Inflammatory macrophage treated with lipopolysaccharide for 4 hours (primary cell): ENCODE results near the gene CLHC1.
"Not testable (repeated sequence)": the region's sequence is repeated elsewhere in the genome, so short reads cannot be mapped to it uniquely, and the experiment has no call there.

ENCODE experiments used
- DNase-seq: peaks from one replicate; pipeline ENCODE4 v3.0.0-alpha.2; 2020

The CLHC1 gene

GRCh38 chr2:55231546-55232083 is 478 bp downstream of the CLHC1 start:
- peak; percentile 9 for DNase-seq

GRCh38 chr2:55230551-55230950 is 1.5 kb downstream of the CLHC1 start:
- DNase-seq, result no peak

GRCh38 chr2:55229221-55229620 is 2.9 kb downstream of the CLHC1 start:
- no peak for DNase-seq

DNA sequence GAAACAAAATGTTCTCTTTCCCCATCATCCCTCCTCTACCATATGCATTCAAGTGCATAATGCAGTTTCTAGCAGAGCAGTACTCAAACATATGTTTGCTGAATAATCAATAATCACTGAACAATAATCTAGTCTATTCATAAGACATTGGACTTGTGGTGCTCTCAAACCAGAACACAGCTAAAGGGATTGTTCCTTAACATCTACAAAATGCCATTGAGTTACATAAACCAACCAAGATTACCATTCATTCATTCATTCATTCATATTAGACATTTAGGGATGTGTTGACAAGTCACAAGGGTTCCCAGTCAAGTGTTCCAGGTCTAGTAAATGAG is 3.9 kb downstream of the CLHC1 start:
- DNase-seq, result no peak

DNA sequence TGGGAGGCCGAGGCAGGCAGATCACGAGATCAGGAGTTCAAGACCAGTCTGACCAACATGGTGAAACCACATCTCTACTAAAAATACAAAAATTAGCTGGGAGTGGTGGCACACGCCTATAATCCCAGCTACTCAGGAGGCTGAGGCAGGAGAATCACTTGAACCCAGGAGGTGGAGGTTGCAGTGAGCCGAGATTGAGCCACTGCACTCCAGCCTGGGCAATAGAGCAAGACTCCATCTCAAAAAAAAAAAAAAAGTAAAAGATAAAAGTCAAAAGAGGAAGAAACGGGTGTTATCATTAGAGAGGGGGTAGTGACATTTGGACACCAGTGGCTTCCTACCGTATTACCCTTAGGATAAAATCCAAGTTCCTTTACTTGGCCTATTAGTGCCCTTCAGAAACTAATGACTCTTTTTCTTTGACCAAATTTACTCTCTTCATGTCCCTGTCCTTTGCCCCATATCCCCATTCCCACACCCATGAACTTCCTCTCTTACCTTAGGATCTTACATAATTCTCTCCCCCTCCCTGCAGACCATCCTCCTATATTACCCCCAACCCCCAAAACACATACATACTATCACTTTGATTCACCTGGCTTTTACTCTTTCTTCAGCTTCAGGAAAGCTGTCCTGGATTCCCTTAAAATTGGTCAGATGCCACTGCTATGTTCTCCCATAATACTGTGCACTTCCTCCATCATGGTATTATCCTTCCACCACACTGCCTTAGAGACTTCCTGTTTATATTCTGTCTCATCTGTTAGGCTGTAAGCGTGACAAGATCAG is 4.5 kb downstream of the CLHC1 start:
- peak; percentile 69 for DNase-seq

GRCh38 chr2:55225481-55226020 is 6.5 kb downstream of the CLHC1 start:
- no peak for DNase-seq

DNA sequence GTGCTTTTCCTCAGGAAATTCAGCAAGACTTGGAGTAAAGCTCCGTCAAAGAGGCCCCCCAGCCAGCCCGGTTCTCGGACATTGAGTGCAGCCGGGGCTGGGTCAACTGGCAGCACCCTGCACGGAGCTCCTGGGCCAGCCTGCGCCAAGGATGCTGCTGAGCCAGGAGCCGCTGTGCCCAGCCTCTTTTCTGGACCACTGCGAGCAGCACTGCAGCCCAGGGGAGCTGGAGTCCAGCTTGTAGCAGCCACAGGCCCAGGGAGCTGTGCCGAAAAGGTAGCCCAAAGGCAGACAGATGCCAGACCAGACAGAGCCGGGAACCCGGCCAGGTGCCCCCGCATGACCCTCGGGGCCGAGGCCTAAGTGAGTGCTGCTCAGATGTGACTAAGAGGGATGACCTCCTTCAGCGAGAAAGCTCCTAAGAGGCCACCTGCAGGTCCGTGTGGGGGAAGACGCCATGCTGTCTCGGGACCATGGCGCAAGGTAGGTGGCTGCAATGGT is 7.3 kb downstream of the CLHC1 start:
- DNase-seq, result no peak

GRCh38 chr2:55223958-55224760 is 7.9 kb downstream of the CLHC1 start:
- no peak for DNase-seq

DNA sequence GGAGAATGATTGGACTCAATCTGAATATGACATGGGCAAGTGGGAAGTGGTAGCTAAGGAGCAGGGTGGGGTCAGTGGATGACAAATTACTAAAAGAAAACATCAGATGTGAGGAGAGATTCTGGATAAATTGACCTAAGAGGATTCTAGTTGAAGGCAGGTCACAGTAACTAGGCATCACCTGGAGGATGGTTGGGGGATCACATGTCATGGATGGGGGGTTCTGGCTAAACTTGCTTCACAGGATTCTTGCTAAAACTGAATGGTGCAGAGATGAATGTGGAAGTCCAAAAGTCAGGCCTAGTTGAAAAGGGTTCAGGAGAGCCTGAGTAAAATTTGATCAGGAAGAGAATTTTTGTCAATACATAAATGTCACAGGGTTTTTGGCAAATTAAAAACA is 18.3 kb downstream of the CLHC1 start:
- no peak for DNase-seq

DNA sequence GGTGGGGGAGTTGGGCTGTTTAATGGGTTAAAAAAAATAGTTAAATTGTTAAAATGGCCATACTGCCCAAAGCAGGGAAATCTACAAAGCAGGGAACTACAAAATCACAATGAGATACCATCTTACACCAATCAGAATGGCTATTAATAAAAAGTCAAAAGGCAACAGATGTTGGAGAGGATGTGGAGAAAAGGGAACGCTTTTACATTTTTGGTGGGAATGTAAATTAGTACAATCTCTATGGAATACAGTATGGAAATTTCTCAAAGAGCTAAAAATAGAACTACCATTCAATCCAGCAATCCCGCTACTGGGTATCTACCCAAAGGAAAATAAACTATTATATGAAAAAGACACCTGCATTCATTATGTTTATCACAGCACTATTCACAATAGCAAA is 27.1 kb downstream of the CLHC1 start:
- no peak for DNase-seq

DNA sequence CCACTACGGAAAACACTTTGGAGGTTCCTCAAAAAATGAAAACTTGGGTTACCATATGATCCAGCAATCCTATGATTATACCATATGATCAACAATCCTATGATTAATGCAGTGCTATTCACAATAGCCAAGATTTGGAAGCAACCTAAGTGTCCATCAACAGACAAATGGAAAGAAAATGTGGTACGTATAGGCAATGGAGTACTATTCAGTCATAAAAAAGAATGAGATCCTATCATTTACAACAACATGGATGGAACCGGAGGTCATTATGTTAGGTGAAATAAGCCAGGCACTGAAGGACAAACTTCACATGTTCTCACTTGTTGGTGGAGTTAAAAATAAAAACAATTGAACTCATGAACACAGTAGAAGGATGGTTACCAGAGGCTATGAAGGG is 27.6 kb downstream of the CLHC1 start:
- no peak for DNase-seq

DNA sequence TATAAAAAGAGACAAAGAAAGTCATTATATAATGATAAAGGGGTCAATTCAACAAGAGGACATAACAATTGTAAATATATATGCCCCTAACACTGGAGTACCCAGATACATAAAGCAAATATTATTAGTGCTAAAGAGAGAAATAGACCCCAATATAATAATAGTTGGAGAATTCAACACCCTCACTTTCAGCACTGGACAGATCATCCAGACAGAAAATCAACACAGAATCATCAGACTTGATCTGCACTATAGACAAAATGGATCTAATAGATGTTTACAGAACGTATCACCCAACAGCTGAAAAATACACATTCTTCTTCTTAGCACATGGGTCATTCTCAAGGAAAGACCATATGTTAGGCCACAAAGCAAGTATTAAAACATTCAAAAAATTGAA is 31.7 kb downstream of the CLHC1 start:
- DNase-seq, result no peak

DNA sequence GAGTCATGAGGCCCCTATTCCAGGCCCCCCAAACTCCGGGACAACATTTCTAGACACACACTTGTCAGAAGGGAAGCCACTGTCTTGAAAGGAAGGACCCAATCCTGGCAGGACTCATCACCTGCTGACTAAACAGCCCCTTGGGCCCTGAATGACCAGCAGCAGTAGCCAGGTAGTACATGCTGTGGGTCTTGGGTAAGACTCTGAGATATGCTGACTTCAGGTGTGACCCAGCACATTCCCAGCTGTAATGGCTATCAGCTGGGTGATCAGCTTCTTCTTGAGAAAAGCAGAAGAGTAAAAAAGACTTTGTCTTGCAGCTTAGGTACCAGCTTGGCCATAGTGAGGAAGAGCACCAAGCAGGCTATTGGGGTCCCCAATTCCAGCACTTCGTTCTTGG is 35.6 kb downstream of the CLHC1 start:
- no peak for DNase-seq

GRCh38 chr2:55191888-55192287 is 40.2 kb downstream of the CLHC1 start:
- DNase-seq, result not testable (repeated sequence)

GRCh38 chr2:55186837-55187236 is 45.3 kb downstream of the CLHC1 start:
- not testable (repeated sequence) for DNase-seq

DNA sequence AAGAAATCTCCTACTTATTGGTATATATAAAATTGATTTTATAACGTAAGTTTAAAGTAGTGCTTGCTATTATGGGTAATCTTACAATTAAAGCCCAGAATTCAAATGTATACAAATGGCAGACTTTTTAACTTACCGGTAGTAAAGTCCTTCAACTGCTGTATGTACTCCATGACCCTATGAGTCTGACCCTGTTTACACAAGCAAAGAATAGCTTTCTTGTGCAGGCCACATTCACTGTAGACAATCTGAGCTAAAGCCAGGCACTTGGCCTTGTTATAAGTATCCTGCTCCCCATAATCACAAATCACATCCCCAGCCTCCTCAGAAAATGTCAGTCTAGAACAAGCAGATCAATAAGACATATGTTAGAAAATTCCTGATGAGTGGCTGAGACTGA is 51.7 kb downstream of the CLHC1 start:
- DNase-seq, result no peak

DNA sequence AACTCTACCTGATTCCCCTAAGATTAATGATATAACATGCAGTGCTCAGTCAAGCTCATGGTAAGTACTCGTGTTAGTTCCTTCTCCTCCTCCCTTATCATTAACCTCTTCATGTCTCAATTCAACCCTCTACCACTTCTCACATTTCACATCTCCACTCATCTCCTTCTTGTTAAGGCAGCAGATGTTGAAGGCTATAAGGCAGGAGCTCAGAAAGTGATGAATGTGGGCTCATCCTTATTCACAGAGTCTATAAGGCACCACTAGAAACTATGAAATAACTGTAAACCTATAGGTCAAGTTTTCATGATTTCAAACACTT is 56.0 kb downstream of the CLHC1 start:
- no peak for DNase-seq

- peak; percentile 68 for DNase-seq
Observed at GRCh38 chr2:55175254-55176093, 56.6 kb downstream of the CLHC1 start.

DNA sequence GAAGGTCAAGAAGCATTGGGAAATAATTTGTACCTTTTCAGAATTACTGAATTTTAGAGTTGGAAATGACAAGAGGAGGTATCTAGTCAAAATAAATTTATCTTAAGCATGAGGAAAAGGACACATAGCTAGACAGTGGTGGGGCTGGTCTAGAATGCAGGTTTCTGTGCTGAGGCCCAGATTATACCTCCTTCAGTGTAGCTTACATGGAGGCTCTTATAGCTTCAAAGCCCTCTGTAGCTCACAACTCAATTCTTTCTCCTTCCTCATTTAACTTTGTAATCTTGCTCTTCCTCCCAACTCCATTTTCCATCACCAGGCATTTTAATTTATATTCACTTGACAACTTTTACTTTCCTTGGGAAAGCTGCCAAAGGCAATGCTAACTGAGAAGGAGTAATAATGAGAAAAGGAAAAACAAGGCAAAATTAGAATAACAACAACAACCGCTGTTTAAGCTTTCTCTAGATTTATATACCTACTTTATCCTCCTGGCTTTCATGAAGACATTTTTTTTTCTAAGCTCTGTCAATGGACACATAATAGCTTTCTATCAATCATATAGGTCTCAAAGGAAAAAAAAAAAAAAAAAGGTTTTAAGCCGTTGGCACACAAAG is 58.5 kb downstream of the CLHC1 start:
- no peak for DNase-seq

DNA sequence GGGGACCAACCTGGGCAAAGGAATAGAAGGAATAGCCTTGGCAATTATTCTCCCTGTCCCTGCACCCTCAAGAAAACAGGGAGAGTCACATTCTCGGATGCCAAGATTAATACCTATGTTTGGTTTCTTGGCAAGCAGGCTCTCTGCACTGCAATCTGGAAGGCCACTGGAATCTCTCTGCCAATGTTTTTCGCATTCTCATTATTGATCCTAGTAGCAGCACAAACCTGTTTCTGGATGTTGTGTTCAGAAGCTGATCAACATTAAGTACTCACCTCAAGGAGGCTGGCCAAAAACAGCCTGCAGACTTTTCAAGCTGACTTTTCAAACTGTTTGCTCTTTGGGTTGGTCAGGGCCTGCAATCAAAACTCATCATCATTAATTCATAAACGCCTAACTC is 62.2 kb downstream of the CLHC1 start:
- no peak for DNase-seq

- no peak for DNase-seq
Observed at GRCh38 chr2:55169359-55169758, 62.7 kb downstream of the CLHC1 start.
